Activated T-cell treated with anti-CD3 and anti-CD28 coated beads, Interleukin-2, amount 50 U/mL, for 4 hours (primary cell): Measurements from ENCODE around the gene SLK. TPM values are rescaled to one million over a fixed set of nuclear protein-coding genes. Genes with fewer than 3 reads are reported as not detected.

ENCODE experiments used
- ATAC-seq, 2 donors: fragments of 200-7000 bp; cut with Tn5 transposase; one replicate each; pipeline ENCODE4 v1.10.0; 2021
- DNase-seq: peaks from one replicate; pipeline ENCODE4 v3.0.0-alpha.2; 2020
- H3K27me3 Mint-ChIP-seq: one replicate; pipeline ENCODE4 v1.8.0; 2021; ENCODE audit warnings: low read depth, mixed read lengths
- H3K36me3 Mint-ChIP-seq: one replicate; pipeline ENCODE4 v1.8.0; 2022; ENCODE audit warnings: mixed read lengths; ENCODE audit not compliant: insufficient read depth
- H3K4me1 Mint-ChIP-seq: one replicate; pipeline ENCODE4 v1.8.0; 2021; ENCODE audit warnings: low read depth, mixed read lengths
- H3K4me3 Mint-ChIP-seq: one replicate; pipeline ENCODE4 v1.8.0; 2021; ENCODE audit warnings: mild to moderate bottlenecking, moderate library complexity, mixed read lengths
- H3K9me3 Mint-ChIP-seq: one replicate; pipeline ENCODE4 v1.8.0; 2021; ENCODE audit warnings: mixed read lengths
- total RNA-seq, 3 donors: library from RNA; stranded (reverse); gene quantifications; one replicate each; pipeline ENCODE4 v1.2.1, GENCODE V29; 2021

The SLK gene
- 10 to 100 TPM; 18.8 to 19.8 (median 19.4) TPM for total RNA-seq

DNA sequence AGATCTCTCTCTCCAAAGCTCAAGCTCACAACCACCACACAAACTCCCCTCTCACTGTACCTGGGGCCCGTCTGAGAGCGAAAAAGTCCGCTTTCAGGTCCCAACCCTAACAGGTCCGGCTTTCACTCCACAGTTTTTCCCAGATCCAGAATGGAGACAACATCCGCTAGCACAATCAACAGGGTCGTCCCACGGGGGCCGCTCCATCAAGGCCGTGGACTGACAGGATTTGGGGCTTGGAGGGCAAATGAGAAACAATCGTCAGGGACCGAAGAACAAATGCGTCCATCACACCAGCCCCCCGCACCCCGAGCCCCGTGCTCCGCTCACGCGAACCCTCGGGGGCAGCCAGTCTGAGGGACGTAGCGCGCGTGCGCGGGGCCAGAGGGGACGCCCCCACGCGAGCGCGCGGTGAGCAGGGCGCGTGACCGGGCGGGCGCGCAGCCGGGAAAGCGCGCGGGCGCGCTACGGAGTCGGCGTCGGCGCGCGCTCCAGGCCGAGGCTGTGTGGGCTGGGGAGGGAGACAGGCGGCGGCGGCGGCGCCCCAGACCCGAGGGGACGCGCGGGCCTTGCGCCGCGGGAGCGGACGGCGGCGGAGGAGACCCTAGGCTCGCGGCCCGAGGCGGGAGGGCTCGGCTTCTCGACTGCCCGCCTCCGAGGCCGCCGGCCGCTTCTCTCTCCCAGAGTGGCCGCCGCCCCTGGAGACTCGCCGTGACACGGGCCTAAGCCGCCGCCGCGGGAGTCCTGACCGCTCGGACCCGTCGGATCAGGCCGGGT lies at the start of gene SLK:
Gene SLK, plus strand, starts transcription at position 470 of the 777 bp plus-strand sequence. CDS start 606 bp downstream, outside the sequence.
- no peaks in the 10 kb centered on the region for H3K9me3 Mint-ChIP-seq
- no peaks in the 10 kb centered on the region for H3K27me3 Mint-ChIP-seq
- H3K4me1 Mint-ChIP-seq: peaks cover 34% of the 10 kb centered on the region
- DNase-seq (peak; percentile 79), ATAC-seq (peak; percentile 86 to 87)
- H3K4me3 Mint-ChIP-seq: peak within 1 kb of the TSS; percentile 94
- no peaks in the 10 kb centered on the region for H3K36me3 Mint-ChIP-seq

DNA sequence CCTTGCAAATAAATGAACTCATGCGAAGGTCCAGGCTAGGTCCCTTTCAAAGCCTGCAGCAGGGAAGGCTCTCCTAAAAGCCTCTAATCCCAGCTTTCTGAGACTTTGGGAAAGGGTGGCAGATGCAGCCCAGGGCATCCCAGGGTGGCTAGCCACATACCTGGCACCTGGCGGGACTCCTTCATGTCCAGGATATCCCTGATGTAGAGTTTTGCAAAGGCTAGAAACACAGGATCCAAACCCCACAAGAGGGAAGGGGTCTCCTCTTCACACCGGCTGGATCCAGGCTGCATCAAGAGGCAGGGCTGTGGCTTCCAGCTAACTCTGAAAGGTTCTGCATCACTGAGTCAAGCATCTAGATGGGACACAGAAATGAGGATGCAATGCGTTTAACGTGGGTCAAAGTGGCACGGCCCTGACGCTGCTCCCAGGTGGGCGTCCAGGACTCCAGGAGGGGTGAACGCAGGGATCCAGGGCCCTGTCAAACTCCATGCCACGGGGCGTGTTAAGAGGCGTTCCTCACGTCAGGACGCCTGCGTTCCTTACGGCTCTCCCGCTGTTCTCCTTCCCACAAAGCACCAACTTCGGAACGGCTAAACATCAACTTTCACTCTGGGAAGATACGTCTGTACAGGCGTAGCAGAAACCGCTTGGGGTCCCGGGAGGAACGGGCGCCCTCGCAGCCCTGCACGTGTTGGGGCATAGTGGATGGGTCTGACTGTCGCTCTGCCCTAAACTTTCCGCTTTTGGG lies 49.5 kb upstream of the SLK start:
- peaks cover 6% of the 10 kb centered on the region for H3K9me3 Mint-ChIP-seq
- ATAC-seq (peak; percentile 15 to 20), DNase-seq (no peak)
- peaks cover 11% of the 10 kb centered on the region for H3K36me3 Mint-ChIP-seq
- H3K4me1 Mint-ChIP-seq: peaks cover 53% of the 10 kb centered on the region
- no peaks in the 10 kb centered on the region for H3K27me3 Mint-ChIP-seq
- H3K4me3 Mint-ChIP-seq: peak overlapping the region; percentile 97

DNA sequence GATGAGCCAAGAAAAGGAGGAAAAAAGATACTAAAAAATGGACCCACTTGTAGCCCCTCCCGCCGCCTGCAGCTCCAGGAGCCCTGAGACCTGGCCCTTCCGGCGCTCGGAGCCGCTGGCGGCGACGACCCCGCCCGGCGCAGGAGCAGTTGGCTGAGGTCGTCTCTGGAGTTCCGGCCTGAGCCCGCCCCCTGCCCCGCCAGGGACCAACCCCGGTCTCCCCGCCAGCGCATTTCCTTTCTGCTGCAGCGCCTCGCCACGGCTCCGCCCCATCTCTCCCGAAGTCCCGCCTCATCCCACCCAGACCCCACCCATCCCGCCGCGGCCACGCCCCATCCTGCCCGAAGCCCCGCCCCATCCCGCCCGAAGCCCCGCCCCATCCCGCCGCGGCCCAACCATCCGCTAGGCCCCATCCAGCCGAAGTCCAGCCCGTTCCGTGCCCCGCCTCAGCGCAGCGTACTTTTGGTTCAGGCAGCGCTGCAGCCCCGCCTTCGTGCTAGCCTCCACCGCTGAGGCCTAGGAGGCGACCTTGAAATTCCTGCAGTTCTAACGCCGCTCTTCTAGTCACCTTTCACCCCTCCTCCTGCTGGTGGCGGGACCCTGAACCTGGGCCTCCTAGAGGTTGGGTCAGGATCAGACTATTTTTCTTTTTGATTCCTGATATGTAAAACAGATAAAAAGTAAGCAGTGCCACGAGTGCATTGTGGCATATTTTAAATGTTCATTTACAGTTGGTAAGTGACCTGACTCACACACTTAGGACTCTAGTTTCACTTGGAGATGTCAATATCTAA lies 48.7 kb upstream of the SLK start, which contains the start of gene STN1:
Gene STN1, minus strand, starts transcription at position 132 of the 794 bp plus-strand sequence. CDS start 590 bp downstream, outside the sequence.
- Mint-ChIP-seq H3K27me3 (no peaks in the 10 kb centered on the region), H3K9me3 (peaks cover 6% of the 10 kb centered on the region), H3K4me1 (peaks cover 45% of the 10 kb centered on the region), H3K36me3 (peaks cover 10% of the 10 kb centered on the region), H3K4me3 (peak within 1 kb of the TSS; percentile 97)
- ATAC-seq (peak; percentile 96 to 97), DNase-seq (peak; percentile 93)

DNA sequence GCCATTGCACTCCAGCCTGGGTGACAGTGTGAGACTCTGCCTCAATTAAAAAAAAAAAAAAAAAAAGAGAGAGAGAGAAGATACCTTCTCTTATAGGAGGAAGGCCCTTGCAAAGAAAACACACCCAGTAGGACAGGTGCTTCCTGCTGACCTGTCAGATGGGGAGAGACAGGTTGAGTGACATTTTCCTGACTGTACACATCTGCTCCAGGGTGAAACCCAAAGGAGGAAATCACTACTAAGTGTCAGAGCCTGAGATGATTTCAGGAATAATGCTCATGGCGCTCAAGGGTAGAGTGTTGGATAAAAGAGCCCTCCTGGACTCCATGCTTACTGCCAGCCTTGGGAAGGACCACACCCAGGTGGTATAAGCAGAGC lies 47.3 kb upstream of the SLK start:
- Mint-ChIP-seq H3K27me3 (no peaks in the 10 kb centered on the region), H3K4me1 (peaks cover 34% of the 10 kb centered on the region)

DNA sequence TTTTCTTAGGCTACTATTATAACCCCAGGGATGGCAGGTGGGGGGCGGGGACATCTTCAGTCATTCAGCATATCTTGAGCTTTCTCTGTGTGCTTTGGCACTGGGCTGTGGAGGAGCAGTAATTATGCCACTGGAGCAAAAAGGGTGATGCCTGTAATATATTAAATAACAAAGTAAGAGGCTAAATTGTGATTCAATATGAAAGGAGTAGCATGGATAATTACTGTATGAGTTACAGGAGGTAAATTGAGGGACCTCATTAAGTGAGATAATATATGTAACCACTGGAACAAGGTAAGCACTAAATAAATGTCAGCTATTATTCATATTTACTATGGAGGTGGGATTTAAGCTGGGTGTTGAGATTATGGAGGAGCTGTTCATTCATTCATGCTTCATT lies 45.7 kb upstream of the SLK start:
- Mint-ChIP-seq H3K4me1 (peaks cover 19% of the 10 kb centered on the region), H3K27me3 (no peaks in the 10 kb centered on the region), H3K4me3 (no peak overlapping the region), H3K36me3 (no peaks in the 10 kb centered on the region), H3K9me3 (no peaks in the 10 kb centered on the region)
- ATAC-seq: no peak
- DNase-seq: no peak

More for the DNA sequence above, 47.3 kb upstream of the SLK start:
- H3K4me3 Mint-ChIP-seq: no peak overlapping the region
- DNase-seq (no peak), ATAC-seq (no peak)
- peaks cover 9% of the 10 kb centered on the region for H3K36me3 Mint-ChIP-seq
- H3K9me3 Mint-ChIP-seq: peaks cover 6% of the 10 kb centered on the region

DNA sequence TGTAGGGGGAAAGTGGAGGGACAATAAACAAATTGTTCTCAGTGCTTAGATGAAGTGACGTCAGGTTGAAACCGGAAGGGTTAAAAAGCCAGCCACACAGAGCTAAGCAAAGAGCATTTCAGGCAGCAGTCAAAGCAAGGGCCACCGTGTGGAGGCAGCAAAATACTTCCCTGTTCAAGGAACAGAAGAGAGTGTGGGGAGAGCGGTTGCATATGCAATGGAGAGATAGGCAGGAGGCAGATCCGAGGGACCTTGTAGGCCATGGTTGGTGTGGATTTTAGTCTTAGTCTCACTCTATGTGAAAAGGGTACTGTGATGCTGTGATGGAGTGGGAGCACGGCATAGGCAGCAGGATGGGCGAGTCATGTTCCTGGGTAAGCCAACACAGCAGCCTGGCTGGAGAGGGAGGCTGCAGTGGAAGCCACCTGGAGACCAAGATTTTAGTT lies 45.2 kb upstream of the SLK start:
- H3K9me3 Mint-ChIP-seq: no peaks in the 10 kb centered on the region
- H3K4me3 Mint-ChIP-seq: no peak overlapping the region
- ATAC-seq (no peak), DNase-seq (no peak)
- no peaks in the 10 kb centered on the region for H3K27me3 Mint-ChIP-seq
- H3K36me3 Mint-ChIP-seq: no peaks in the 10 kb centered on the region
- peaks cover 13% of the 10 kb centered on the region for H3K4me1 Mint-ChIP-seq

DNA sequence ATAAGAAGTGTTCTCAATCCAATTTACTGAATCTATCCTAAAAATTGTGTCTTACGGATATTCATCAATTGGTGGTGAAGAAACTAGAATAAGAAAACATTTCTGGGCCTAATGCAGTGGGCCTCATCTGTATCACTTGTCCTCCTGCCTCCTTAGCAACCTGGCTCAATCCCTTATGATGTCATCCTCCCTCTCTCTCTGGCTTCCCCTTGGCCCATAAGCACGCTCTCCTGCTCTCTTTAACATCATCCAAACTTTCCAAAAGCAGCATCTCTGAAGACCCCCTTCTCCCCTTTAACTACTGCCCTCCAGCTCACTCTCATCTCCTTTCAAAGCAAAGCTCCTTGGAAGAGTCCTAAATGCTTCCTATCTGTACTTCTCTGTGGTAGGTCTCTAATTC lies 44.3 kb upstream of the SLK start:
- Mint-ChIP-seq H3K4me1 (peaks cover 7% of the 10 kb centered on the region), H3K27me3 (no peaks in the 10 kb centered on the region), H3K4me3 (no peak overlapping the region), H3K36me3 (no peaks in the 10 kb centered on the region), H3K9me3 (no peaks in the 10 kb centered on the region)
- DNase-seq (no peak), ATAC-seq (no peak)

DNA sequence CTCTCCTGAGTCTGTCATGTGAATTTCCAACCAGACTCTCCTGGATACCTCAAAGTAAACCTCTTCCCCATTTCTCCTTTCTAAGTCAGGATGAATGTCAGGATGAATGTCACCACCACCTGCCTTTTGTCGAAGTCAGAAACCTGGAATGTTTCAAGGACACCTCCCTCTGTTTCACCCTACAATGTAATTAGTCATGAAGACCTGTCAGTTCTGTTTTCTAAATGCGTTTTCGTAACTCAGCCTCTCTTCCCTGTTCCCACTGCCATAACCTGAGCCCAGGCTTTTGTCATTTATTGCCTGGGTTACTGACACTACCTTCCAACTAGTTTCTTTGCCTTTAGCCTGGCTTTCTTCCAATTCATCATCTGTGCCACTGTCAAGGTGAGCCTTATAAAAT lies 43.4 kb upstream of the SLK start:
- H3K27me3 Mint-ChIP-seq: peaks cover under 1% of the 10 kb centered on the region
- no peak for ATAC-seq
- DNase-seq: no peak
- no peaks in the 10 kb centered on the region for H3K9me3 Mint-ChIP-seq
- H3K4me1 Mint-ChIP-seq: peaks cover 5% of the 10 kb centered on the region
- no peak overlapping the region for H3K4me3 Mint-ChIP-seq
- H3K36me3 Mint-ChIP-seq: no peaks in the 10 kb centered on the region

DNA sequence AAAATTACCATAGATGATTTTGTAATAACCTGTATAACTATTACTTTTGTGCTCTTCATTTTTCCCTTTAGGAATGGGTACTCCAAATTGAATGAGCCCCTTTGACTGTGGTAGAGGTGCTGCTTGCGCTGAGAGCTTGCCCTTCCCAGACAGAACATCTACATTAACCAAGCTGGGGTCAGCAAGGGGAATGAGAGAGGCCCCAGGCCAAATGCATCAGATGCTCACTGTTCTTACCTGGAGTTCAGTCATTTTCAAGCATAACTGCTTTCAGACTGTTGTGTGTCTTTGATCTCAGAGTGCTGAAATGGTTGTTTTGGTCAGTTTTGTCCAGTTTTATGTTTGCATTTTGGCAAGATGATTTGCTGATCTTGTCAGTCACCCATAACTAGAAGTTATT lies 41.3 kb upstream of the SLK start:
- no peak for DNase-seq
- no peaks in the 10 kb centered on the region for H3K9me3 Mint-ChIP-seq
- ATAC-seq: no peak
- no peaks in the 10 kb centered on the region for H3K36me3 Mint-ChIP-seq
- peaks cover 2% of the 10 kb centered on the region for H3K27me3 Mint-ChIP-seq
- H3K4me3 Mint-ChIP-seq: no peak overlapping the region
- no peaks in the 10 kb centered on the region for H3K4me1 Mint-ChIP-seq

DNA sequence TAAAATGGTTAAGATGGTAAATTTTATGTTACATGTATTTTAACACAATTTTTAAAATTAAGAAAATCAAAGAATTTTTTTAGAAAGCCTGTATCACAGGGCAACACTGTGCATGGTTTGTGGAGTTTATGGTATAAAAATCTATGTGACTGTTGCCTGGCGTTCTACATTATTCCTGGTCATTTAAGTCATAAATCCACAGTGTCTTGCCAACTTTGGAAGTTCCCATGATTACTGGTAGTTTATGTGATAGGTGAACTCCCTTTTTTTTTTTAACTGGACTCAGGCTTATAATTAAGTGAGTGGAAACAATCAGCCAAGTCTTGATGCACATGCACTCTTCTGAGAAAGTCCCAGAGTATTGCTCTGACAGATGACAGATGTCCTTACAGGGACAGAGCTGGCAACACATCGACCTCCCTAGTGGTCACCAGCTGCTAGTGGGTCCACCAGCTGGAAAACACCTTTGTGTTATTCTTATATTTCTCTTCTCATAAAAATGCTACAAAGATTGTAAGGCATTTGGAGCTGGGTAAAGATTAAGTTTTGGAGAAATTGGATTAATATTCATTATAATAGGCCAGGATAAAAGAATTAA lies 40.1 kb upstream of the SLK start:
- no peak for ATAC-seq
- Mint-ChIP-seq H3K4me3 (no peak overlapping the region), H3K27me3 (peaks cover 2% of the 10 kb centered on the region), H3K4me1 (no peaks in the 10 kb centered on the region), H3K9me3 (no peaks in the 10 kb centered on the region), H3K36me3 (no peaks in the 10 kb centered on the region)
- DNase-seq: no peak

DNA sequence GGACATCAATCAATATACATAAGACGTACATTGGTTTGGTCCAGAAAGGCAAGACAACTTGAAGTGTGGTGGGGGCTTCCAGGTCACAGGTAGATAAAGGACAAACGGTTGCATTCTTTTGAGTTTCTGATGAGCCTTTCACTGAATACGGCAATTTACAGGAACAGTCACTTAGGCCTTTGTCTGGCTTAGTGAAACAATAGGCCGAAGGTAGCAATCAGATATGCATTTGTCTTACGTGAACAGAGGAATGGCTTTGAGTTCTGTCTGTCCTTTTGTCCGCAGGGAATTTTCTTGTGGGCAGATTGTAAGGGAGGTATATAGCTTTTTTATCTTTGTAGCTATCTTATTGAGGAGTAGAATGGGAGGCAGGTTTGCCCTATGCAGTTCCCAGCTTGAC lies 38.2 kb upstream of the SLK start:
- no peaks in the 10 kb centered on the region for H3K4me1 Mint-ChIP-seq
- peaks cover 2% of the 10 kb centered on the region for H3K27me3 Mint-ChIP-seq
- DNase-seq (no peak), ATAC-seq (no peak)
- no peaks in the 10 kb centered on the region for H3K36me3 Mint-ChIP-seq
- no peak overlapping the region for H3K4me3 Mint-ChIP-seq
- H3K9me3 Mint-ChIP-seq: no peaks in the 10 kb centered on the region

DNA sequence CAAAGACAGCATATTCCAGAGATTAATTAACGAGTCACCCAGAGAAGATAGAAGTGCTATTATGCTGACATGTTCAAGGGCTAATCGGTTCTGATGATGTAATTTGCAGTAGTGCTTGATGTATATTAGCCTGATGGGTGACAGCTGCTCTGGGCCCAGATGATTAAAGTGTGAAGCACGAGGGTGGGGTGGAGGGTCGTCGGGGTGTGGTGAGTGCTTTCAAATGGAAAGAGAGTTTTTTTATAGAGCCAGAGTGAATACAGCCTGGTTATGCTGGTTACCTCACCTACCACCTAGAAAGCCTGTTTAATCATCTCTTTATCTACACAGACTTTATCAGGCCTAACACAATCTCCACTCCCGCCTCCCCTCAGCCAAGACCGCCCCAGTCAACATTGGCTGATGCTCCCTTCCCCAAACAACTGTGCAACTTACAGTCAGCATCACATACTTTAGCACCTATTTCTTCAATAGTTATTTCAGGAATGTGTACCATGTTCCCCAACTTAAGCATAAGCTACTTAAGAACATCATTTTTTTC lies 37.5 kb upstream of the SLK start:
- H3K4me3 Mint-ChIP-seq: no peak overlapping the region
- DNase-seq: no peak
- H3K9me3 Mint-ChIP-seq: no peaks in the 10 kb centered on the region
- no peak for ATAC-seq
- H3K36me3 Mint-ChIP-seq: no peaks in the 10 kb centered on the region
- peaks cover 2% of the 10 kb centered on the region for H3K27me3 Mint-ChIP-seq
- H3K4me1 Mint-ChIP-seq: no peaks in the 10 kb centered on the region

DNA sequence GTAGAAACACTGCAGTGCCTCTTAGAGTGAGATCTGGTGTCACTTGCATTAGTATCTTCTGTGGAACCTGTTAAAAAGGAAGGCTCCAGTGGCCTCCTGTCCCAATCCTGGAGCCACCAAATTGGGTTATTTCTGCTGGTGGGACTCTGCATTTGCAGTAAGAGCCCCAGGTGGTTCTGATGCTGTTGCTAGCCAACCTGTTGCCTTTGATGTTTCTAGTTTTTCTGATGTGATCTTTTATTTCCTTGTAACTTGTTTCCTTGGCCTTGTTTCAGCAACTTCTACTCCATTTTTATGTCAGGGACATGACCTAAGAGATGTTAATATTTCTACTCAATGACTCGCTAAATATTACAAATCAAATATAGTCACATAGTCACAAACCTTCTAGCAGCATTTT lies 36.5 kb upstream of the SLK start:
- H3K27me3 Mint-ChIP-seq: peaks cover 2% of the 10 kb centered on the region
- no peaks in the 10 kb centered on the region for H3K9me3 Mint-ChIP-seq
- ATAC-seq (no peak), DNase-seq (no peak)
- no peaks in the 10 kb centered on the region for H3K36me3 Mint-ChIP-seq
- H3K4me3 Mint-ChIP-seq: no peak overlapping the region
- H3K4me1 Mint-ChIP-seq: no peaks in the 10 kb centered on the region

DNA sequence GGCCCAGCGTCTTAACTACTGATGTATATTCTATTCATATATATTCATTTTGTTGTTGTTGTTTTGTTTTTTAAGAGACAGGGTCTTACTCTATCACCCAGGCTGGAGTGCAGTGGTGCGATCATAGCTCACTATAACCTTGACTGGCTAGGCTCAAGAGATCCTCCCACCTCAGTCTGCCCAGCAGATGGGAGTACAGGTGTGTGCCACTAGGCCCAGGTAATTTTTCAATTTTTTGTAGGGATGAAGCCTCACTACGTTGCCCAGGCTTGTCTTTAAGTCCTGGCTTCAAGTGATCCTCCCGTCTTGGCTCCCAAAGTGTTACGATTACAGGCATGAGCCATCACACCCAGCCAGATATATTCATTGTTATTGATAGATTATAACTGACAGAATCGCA lies 36.1 kb upstream of the SLK start:
- peaks cover 2% of the 10 kb centered on the region for H3K27me3 Mint-ChIP-seq

More for the DNA sequence above, 36.1 kb upstream of the SLK start:
- DNase-seq: no peak
- Mint-ChIP-seq H3K4me3 (no peak overlapping the region), H3K9me3 (no peaks in the 10 kb centered on the region), H3K4me1 (no peaks in the 10 kb centered on the region), H3K36me3 (no peaks in the 10 kb centered on the region)
- ATAC-seq: no peak
